Measurements from ENCODE around the gene APOL3.
"Not testable (repeated sequence)": the region's sequence is repeated elsewhere in the genome, so short reads cannot be mapped to it uniquely, and the experiment has no call there.

GRCh38 chr22:36152821-36153220 is 7.7 kb downstream of the APOL3 start:
- not testable (repeated sequence) for TF ChIP-seq CTCF (conservative IDR thresholded peaks at IDR 0.05); EZH2 (IDR thresholded peaks at IDR 0.05; ENCODE audit: low read depth)

Data from PC-9 (cell line).